Body of pancreas (tissue), 4 donors: ENCODE results near the gene GPR4. TPM values are rescaled to one million over a fixed set of nuclear protein-coding genes. Genes with fewer than 3 reads are reported as not detected.
"Not testable (repeated sequence)": the region's sequence is repeated elsewhere in the genome, so short reads cannot be mapped to it uniquely, and the experiment has no call there.

Source experiments
- ATAC-seq: fragments of 150-250 bp; one replicate; pipeline ENCODE4 v1.9.1; 2016
- DNase-seq, 4 donors: peaks; one replicate each; pipeline ENCODE4 v3.0.0-alpha.2; 2019
- H3K27ac ChIP-seq, 4 donors: fragments of 200-600 bp; sonication (generic); 1 replicate in 3 of 4; 2 replicates in 1 of 4; pipeline versions ENCODE4 v1.5.1 to v1.6.1; 2016 to 2019; ENCODE audit warnings: mild to moderate bottlenecking in 1 of 4, mixed read lengths in 1 of 4, moderate library complexity in 1 of 4
- H3K27me3 ChIP-seq, 2 donors: fragments of 200-600 bp; sonication (generic); one replicate each; pipeline ENCODE4 v1.6.0; 2016; ENCODE audit warnings: mild to moderate bottlenecking in 1 of 2
- H3K36me3 ChIP-seq, 2 donors: fragments of 200-600 bp; sonication (generic); replicated peaks in 1 of 2; 2 replicates each; pipeline ENCODE4 v1.5.1; 2016; ENCODE audit warnings: low read depth in 2 of 2; ENCODE audit not compliant: insufficient read depth in 1 of 2
- H3K4me1 ChIP-seq: fragments of 200-600 bp; sonication (generic); one replicate; pipeline ENCODE4 v1.6.0; 2016
- H3K4me3 ChIP-seq, 2 donors: fragments of 200-600 bp; sonication (generic); 1 replicate in 1 of 2; 2 replicates in 1 of 2; pipeline ENCODE4 v1.5.1; 2016 to 2019
- H3K9me3 ChIP-seq, 3 donors: fragments of 200-600 bp; sonication (generic); 1 replicate in 2 of 3; 2 replicates in 1 of 3; pipeline ENCODE4 v1.5.1; 2016
- POLR2A ChIP-seq, 3 donors: fragments of 450-650 bp; IDR thresholded peaks; one replicate each; pipeline ENCODE4 v1.6.1; 2016; ENCODE audit warnings: antibody characterized with exemption in 3 of 3, mild to moderate bottlenecking in 2 of 3
- WGBS, 2 donors: methylation state at CpG; one replicate each; pipeline ENCODE4 v1.1.5; 2017; 5-methylcytosine and 5-hydroxymethylcytosine counted together
- intact Hi-C: fragments of 100-400 bp; cut with DNase I; formaldehyde crosslinking; loops from one replicate; pipeline ENCODE4 v1.15.1; 2023
- total RNA-seq, 2 donors: library from RNA; depleted of rRNA; stranded (reverse); fragments of >200 nt; gene quantifications; one replicate each; pipeline ENCODE4 v1.1.0, GENCODE V29; 2016
- TF ChIP-seq, protein P1 (sequence below), 7 experiments: fragments of 450-650 bp in 4 of 7; fragments of 200-600 bp in 3 of 7; sonication (generic) in 3 of 7; IDR thresholded peaks; one replicate each; pipeline ENCODE4 v1.5.1; 2016 to 2019; ENCODE audit warnings: antibody characterized with exemption in 7 of 7

GPR4 gene
- total RNA-seq, 2 donors from 2014 or later = 0.99 to 1.3 TPM

GRCh38 chr19:45615795-45616703, 14.0 kb upstream of the GPR4 start:
- Histone ChIP-seq H3K9me3 (no peaks in the 10 kb centered on the region), H3K36me3 (peaks cover 0 to 9% of the 10 kb centered on the region in 2 donors), H3K4me1 (no peaks in the 10 kb centered on the region), H3K27ac (peak overlapping the region; percentile 57 to 87 (median 81)), H3K4me3 (peak overlapping the region in 1 of 2 donors; percentile 7), H3K27me3 (no peaks in the 10 kb centered on the region)
- 18 to 45% methylated on average over 12 to 21 of the region's 37 CpGs for WGBS, 2 donors
- TF ChIP-seq POLR2A (IDR thresholded peaks at IDR 0.05) = peak; percentile 41 to 74 (median 69)
- TF ChIP-seq, protein P1, sequence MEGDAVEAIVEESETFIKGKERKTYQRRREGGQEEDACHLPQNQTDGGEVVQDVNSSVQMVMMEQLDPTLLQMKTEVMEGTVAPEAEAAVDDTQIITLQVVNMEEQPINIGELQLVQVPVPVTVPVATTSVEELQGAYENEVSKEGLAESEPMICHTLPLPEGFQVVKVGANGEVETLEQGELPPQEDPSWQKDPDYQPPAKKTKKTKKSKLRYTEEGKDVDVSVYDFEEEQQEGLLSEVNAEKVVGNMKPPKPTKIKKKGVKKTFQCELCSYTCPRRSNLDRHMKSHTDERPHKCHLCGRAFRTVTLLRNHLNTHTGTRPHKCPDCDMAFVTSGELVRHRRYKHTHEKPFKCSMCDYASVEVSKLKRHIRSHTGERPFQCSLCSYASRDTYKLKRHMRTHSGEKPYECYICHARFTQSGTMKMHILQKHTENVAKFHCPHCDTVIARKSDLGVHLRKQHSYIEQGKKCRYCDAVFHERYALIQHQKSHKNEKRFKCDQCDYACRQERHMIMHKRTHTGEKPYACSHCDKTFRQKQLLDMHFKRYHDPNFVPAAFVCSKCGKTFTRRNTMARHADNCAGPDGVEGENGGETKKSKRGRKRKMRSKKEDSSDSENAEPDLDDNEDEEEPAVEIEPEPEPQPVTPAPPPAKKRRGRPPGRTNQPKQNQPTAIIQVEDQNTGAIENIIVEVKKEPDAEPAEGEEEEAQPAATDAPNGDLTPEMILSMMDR (IDR thresholded peaks at IDR 0.05) = no peak
- ATAC-seq = peak; percentile 96
- intact Hi-C loops = no loop called here
- peak; percentile 96 to 98 (median 97) for DNase-seq

- H3K4me1 ChIP-seq, H3K9me3 ChIP-seq, H3K4me3 ChIP-seq, ATAC-seq, H3K36me3 ChIP-seq, H3K27me3 ChIP-seq, intact Hi-C loops, DNase-seq: not testable (repeated sequence)
- WGBS, 2 donors = 88 to 89% methylated on average over 8 to 9 of the region's 9 CpGs
- H3K27ac ChIP-seq = peak overlapping the region in 1 of 4 donors; percentile 33
Observed at GRCh38 chr19:45615056-45615455, 13.0 kb upstream of the GPR4 start.

DNA sequence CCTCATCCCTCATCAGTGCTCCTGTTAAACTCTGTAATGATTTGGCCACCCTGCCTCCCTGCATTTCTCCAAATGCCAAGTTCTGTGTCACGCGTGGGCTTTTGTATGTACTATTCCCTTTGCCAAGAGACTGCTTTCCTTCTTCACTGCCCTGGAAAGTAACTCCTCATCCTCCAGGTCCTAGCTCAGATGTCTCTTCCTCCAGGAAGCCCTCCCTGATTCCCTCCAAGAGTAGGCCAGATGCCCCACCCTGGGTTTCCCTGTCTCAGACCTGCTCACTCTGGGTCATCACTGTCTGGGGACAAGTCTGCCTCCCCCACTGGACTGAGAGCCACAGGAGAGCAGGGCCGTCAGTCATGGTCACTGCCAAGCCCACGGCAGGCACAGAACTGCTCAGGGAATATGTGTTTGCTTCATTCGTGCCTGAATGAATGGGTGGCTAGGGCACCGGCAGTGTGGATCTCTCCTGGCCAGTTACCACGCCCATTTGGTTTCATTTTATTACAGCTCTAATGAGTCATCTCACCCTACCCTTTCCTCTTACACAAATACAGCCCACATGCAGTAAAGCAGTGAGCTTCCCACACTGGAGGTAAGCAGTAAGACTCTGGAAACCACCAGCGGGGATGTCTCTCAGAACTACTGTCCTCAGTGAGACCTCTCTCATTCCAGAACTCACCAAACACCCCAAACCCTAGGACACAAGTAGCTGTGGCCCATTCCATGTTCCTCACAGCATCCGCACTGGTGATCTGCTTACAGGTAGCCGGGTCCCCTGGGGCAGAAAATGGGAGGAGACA, 12.1 kb upstream of the GPR4 start:
- Histone ChIP-seq H3K9me3 (no peaks in the 10 kb centered on the region), H3K4me3 (no peak overlapping the region), H3K27ac (peak overlapping the region in 3 of 4 donors; percentile 31 to 79 (median 33)), H3K27me3 (no peaks in the 10 kb centered on the region), H3K4me1 (no peaks in the 10 kb centered on the region), H3K36me3 (peaks cover 0 to 6% of the 10 kb centered on the region in 2 donors)
- ATAC-seq = no peak
- DNase-seq = peak in 2 of 4 donors; percentile 23 to 70
- intact Hi-C loops = no loop called here
- WGBS, 2 donors = 65 to 78% methylated on average over 10 of the region's 10 CpGs
- TF ChIP-seq POLR2A (IDR thresholded peaks at IDR 0.05) = peak in 1 of 3 donors; percentile 32
- TF ChIP-seq, protein P1 (IDR thresholded peaks at IDR 0.05) = no peak

DNA sequence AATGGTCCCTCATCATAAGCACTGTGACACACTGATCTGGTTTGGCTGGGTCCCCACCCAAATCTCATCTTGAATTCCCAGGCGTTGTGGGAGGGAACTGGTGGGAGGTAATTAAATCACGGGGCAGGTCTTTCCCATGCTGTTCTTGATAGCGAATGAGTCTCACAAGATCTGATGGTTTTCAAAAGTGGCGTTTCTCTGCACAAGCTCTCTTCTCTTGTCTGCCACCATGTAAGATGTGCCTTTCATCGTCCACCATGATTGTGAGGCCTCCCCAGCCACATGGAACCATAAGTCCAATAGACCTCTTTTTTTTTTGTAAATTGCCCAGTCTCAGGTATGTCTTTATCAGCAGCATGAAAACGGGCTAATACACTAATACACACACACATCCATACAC, 6.9 kb upstream of the GPR4 start:
- TF ChIP-seq, protein P1 (IDR thresholded peaks at IDR 0.05) = no peak
- no peak for TF ChIP-seq POLR2A (IDR thresholded peaks at IDR 0.05)
- intact Hi-C loops = loop anchor here (5.0 kb wide), 1 partner anchor 33 kb away; no protein-coding TSS in a partner anchor
- no peaks in the 10 kb centered on the region for H3K27me3 ChIP-seq
- H3K9me3 ChIP-seq = no peaks in the 10 kb centered on the region
- 94% methylated on average over 6 of the region's 6 CpGs for WGBS, 2 donors
- ATAC-seq (no peak), DNase-seq (no peak)
- H3K36me3 ChIP-seq = peaks cover 0 to 6% of the 10 kb centered on the region in 2 donors
- no peak overlapping the region for H3K4me3 ChIP-seq
- peaks cover 9% of the 10 kb centered on the region for H3K4me1 ChIP-seq
- H3K27ac ChIP-seq = no peak overlapping the region
